Progenitor cell of endocrine pancreas (in vitro differentiated cells): ENCODE results near the gene SBK1. TPM values are rescaled to one million over a fixed set of nuclear protein-coding genes. Genes with fewer than 3 reads are reported as not detected.

ENCODE experiments used
- DNase-seq: peaks from one replicate; pipeline ENCODE4 v3.0.0; 2021; ENCODE audit warnings: low spot score; ENCODE audit not compliant: unreplicated experiment
- H3K27ac Mint-ChIP-seq: 2 replicates; pipeline ENCODE4 v1.8.0; 2021; ENCODE audit warnings: mild to moderate bottlenecking, moderate library complexity, mixed read lengths
- H3K27me3 Mint-ChIP-seq: 2 replicates; pipeline ENCODE4 v1.8.0; 2021; ENCODE audit warnings: mixed read lengths
- H3K36me3 Mint-ChIP-seq: 2 replicates; pipeline ENCODE4 v1.8.0; 2022; ENCODE audit warnings: mixed read lengths; ENCODE audit not compliant: insufficient read depth
- H3K4me1 Mint-ChIP-seq: 2 replicates; pipeline ENCODE4 v1.8.0; 2021; ENCODE audit warnings: low read depth, mixed read lengths
- H3K4me3 Mint-ChIP-seq: 2 replicates; pipeline ENCODE4 v1.8.0; 2021; ENCODE audit warnings: low read depth, mild to moderate bottlenecking, moderate library complexity, mixed read lengths
- H3K9me3 Mint-ChIP-seq: 2 replicates; pipeline ENCODE4 v1.8.0; 2021; ENCODE audit warnings: low read depth, mixed read lengths
- CTCF ChIP-seq: fragments of 200-600 bp; sonication (generic); IDR thresholded peaks from one replicate; pipeline ENCODE4 v1.5.0; 2021; ENCODE audit warnings: antibody characterized with exemption, mild to moderate bottlenecking; ENCODE audit not compliant: unreplicated experiment
- total RNA-seq: library from RNA; stranded (reverse); gene quantifications from 2 replicates; pipeline ENCODE4 v1.2.1, GENCODE V29; 2021

Gene SBK1
- total RNA-seq, 1 donor from 2014 or later, result 91.2 TPM

GRCh38 chr16:28307936-28308335 is 15.6 kb downstream of the SBK1 start:
- TF ChIP-seq CTCF, result no peak
- Mint-ChIP-seq H3K27me3 (no peaks in the 10 kb centered on the region), H3K27ac (no peak overlapping the region), H3K4me3 (no peak overlapping the region), H3K4me1 (no peaks in the 10 kb centered on the region), H3K9me3 (no peaks in the 10 kb centered on the region), H3K36me3 (peaks cover 22% of the 10 kb centered on the region)
- no peak for DNase-seq

- Mint-ChIP-seq H3K4me1 (no peaks in the 10 kb centered on the region), H3K27ac (peak overlapping the region; percentile 37), H3K9me3 (no peaks in the 10 kb centered on the region), H3K27me3 (no peaks in the 10 kb centered on the region), H3K4me3 (no peak overlapping the region), H3K36me3 (peaks cover 22% of the 10 kb centered on the region)
- DNase-seq, result no peak
- no peak for TF ChIP-seq CTCF
These were observed 16.7 kb downstream of the SBK1 start for GRCh38 chr16:28308794-28309584.

- peaks cover 18% of the 10 kb centered on the region for H3K36me3 Mint-ChIP-seq
- DNase-seq, result no peak
- H3K4me3 Mint-ChIP-seq, result no peak overlapping the region
- no peak for TF ChIP-seq CTCF
- H3K4me1 Mint-ChIP-seq, result no peaks in the 10 kb centered on the region
- H3K27me3 Mint-ChIP-seq, result no peaks in the 10 kb centered on the region
- no peak overlapping the region for H3K27ac Mint-ChIP-seq
- no peaks in the 10 kb centered on the region for H3K9me3 Mint-ChIP-seq
These were observed 17.5 kb downstream of the SBK1 start for GRCh38 chr16:28309811-28310311.

- Mint-ChIP-seq H3K27ac (peak overlapping the region; percentile 91), H3K36me3 (peaks cover 17% of the 10 kb centered on the region), H3K4me3 (no peak overlapping the region), H3K4me1 (no peaks in the 10 kb centered on the region), H3K9me3 (no peaks in the 10 kb centered on the region), H3K27me3 (no peaks in the 10 kb centered on the region)
- TF ChIP-seq CTCF, result no peak
- no peak for DNase-seq
These were observed 18.5 kb downstream of the SBK1 start for GRCh38 chr16:28310796-28311195.

GRCh38 chr16:28311413-28311812 is 19.1 kb downstream of the SBK1 start:
- Mint-ChIP-seq H3K27me3 (no peaks in the 10 kb centered on the region), H3K4me3 (no peak overlapping the region), H3K27ac (peak overlapping the region; percentile 91), H3K4me1 (no peaks in the 10 kb centered on the region), H3K9me3 (no peaks in the 10 kb centered on the region), H3K36me3 (peaks cover 17% of the 10 kb centered on the region)
- TF ChIP-seq CTCF, result no peak
- no peak for DNase-seq
